IMR-90 (cell line): ENCODE measurements around the gene PIKFYVE. TPM values are rescaled to one million over a fixed set of nuclear protein-coding genes. Genes with fewer than 3 reads are reported as not detected.

Experiments
- ATAC-seq: fragments of 200-7000 bp; cut with Tn5 transposase; 2 replicates; pipeline ENCODE4 v1.9.1; 2020; ENCODE audit warnings: low read depth, mild to moderate bottlenecking, moderate library complexity
- BruUV-seq: library from RNA; stranded (reverse); fragments of 400-500 nt; replicated peaks from 2 replicates; lab custom pipeline; 2021; lab: Mats Ljungman, UMichigan
- CTCF ChIA-PET: fragments of 300-600 bp; formaldehyde crosslinking; extraction: SDS; loops from one replicate; lab custom pipeline; 2021; ENCODE audit warnings: antibody characterized with exemption; lab: Yijun Ruan, JAX
- POLR2A ChIA-PET: fragments of 300-600 bp; sonication (Branson Sonifier 250); formaldehyde crosslinking; loops from one replicate; lab custom pipeline; 2022; ENCODE audit warnings: antibody characterized with exemption; ENCODE audit not compliant: unreplicated experiment; lab: Charles Lee
- DNase-seq: peaks from one replicate; pipeline ENCODE4 v3.0.0; 2013
- H2AFZ ChIP-seq: replicated peaks from 2 replicates; pipeline ENCODE3; 2013; ENCODE audit warnings: low read length, mild to moderate bottlenecking; ENCODE audit not compliant: poor library complexity
- H2AK5ac ChIP-seq: 2 replicates; pipeline ENCODE4 v1.6.1; 2013; ENCODE audit warnings: low read depth, low read length, inconsistent platforms
- H2AK9ac ChIP-seq: replicated peaks from 2 replicates; pipeline ENCODE3; 2013; ENCODE audit warnings: mild to moderate bottlenecking, low read depth, low read length, moderate library complexity; ENCODE audit not compliant: poor library complexity
- H2BK120ac ChIP-seq: 2 replicates; pipeline ENCODE4 v1.6.1; 2013; ENCODE audit warnings: low read depth, low read length, inconsistent platforms
- H2BK15ac ChIP-seq: 3 replicates; pipeline ENCODE4 v1.6.1; 2013; ENCODE audit warnings: low read depth, low read length, inconsistent platforms
- H2BK20ac ChIP-seq: 2 replicates; pipeline ENCODE4 v1.6.1; 2013; ENCODE audit warnings: low read depth, mild to moderate bottlenecking, inconsistent platforms, low read length, moderate library complexity
- H2BK5ac ChIP-seq: 2 replicates; pipeline ENCODE4 v1.6.1; 2013; ENCODE audit warnings: mild to moderate bottlenecking, low read depth, low read length, inconsistent platforms; ENCODE audit not compliant: poor library complexity, severe bottlenecking
- H3K14ac ChIP-seq: replicated peaks from 2 replicates; pipeline ENCODE4 v1.6.1; 2013; ENCODE audit warnings: low read depth, low read length, inconsistent platforms
- H3K18ac ChIP-seq: 2 replicates; pipeline ENCODE4 v1.6.1; 2013; ENCODE audit warnings: low read depth, low read length, control low read depth
- H3K23ac ChIP-seq: 2 replicates; pipeline ENCODE4 v1.6.1; 2013; ENCODE audit warnings: low read depth, low read length, inconsistent platforms
- H3K27ac ChIP-seq: 2 replicates; pipeline ENCODE4 v1.5.1; 2013; ENCODE audit warnings: mild to moderate bottlenecking, control low read depth, low read length; ENCODE audit not compliant: insufficient read depth
- H3K27me3 ChIP-seq: 2 replicates; pipeline ENCODE4 v1.6.1; 2013; ENCODE audit warnings: low read length; ENCODE audit not compliant: control insufficient read depth, insufficient read depth
- H3K36me3 ChIP-seq: 2 replicates; pipeline ENCODE4 v1.6.1; 2013; ENCODE audit warnings: low read length, mixed read lengths; ENCODE audit not compliant: control insufficient read depth, insufficient read depth
- H3K4ac ChIP-seq: 2 replicates; pipeline ENCODE4 v1.6.1; 2013; ENCODE audit warnings: low read depth, low read length, inconsistent platforms
- H3K4me1 ChIP-seq: 2 replicates; pipeline ENCODE4 v1.6.1; 2013; ENCODE audit warnings: low read length, mixed read lengths; ENCODE audit not compliant: control insufficient read depth, insufficient read depth
- H3K4me2 ChIP-seq: 2 replicates; pipeline ENCODE4 v1.6.1; 2013; ENCODE audit warnings: low read depth, mild to moderate bottlenecking, control low read depth, low read length, moderate library complexity
- H3K4me3 ChIP-seq: 2 replicates; pipeline ENCODE4 v1.5.1; 2013; ENCODE audit warnings: low read depth, mild to moderate bottlenecking, control low read depth, low read length, moderate library complexity; ENCODE audit not compliant: insufficient read depth
- H3K56ac ChIP-seq: 2 replicates; pipeline ENCODE4 v1.6.1; 2013; ENCODE audit warnings: low read length, inconsistent platforms; ENCODE audit not compliant: insufficient read depth; ENCODE audit errors: extremely low read depth
- H3K79me1 ChIP-seq, 2 experiments: 2 replicates each; pipeline ENCODE4 v1.6.1; 2013; ENCODE audit warnings: low read length in 2 of 2, inconsistent platforms in 1 of 2, low read depth in 1 of 2
- H3K9ac ChIP-seq: 2 replicates; pipeline ENCODE4 v1.6.1; 2013; ENCODE audit warnings: low read depth, low read length, control low read depth
- H3K9me1 ChIP-seq: 2 replicates; pipeline ENCODE4 v1.6.1; 2013; ENCODE audit warnings: low read length, inconsistent platforms; ENCODE audit not compliant: insufficient read depth
- H3K9me3 ChIP-seq: 2 replicates; pipeline ENCODE4 v1.6.1; 2013; ENCODE audit warnings: low read length; ENCODE audit not compliant: control insufficient read depth, insufficient read depth
- H4K20me1 ChIP-seq: 2 replicates; pipeline ENCODE4 v1.6.1; 2013; ENCODE audit warnings: low read length, inconsistent platforms; ENCODE audit not compliant: insufficient read depth
- H4K5ac ChIP-seq: 2 replicates; pipeline ENCODE4 v1.6.1; 2013; ENCODE audit warnings: mild to moderate bottlenecking, low read depth, low read length, control low read depth
- H4K8ac ChIP-seq, 2 experiments: 2 replicates each; pipeline ENCODE4 v1.6.1; 2013; ENCODE audit warnings: low read depth in 2 of 2, low read length in 2 of 2, control low read depth in 1 of 2, inconsistent platforms in 1 of 2
- H4K91ac ChIP-seq: 2 replicates; pipeline ENCODE4 v1.6.1; 2013; ENCODE audit warnings: low read depth, low read length, inconsistent platforms; ENCODE audit not compliant: insufficient read depth
- FOS ChIP-seq: fragments of 150-350 bp; IDR thresholded peaks from 2 replicates; pipeline ENCODE4 v1.6.1; 2016; ENCODE audit warnings: low read depth, low read length
- MAFK ChIP-seq: IDR thresholded peaks from 2 replicates; pipeline ENCODE4 v1.6.1; 2012; ENCODE audit warnings: low read depth, low read length, improper control_type of control experiment
- MXI1 ChIP-seq: IDR thresholded peaks from 2 replicates; pipeline ENCODE4 v1.6.1; 2012; ENCODE audit warnings: low read depth, mild to moderate bottlenecking, low read length, moderate library complexity, borderline replicate concordance
- NFE2L2 ChIP-seq: fragments of 150-350 bp; IDR thresholded peaks from 2 replicates; pipeline ENCODE4 v1.6.1; 2016; ENCODE audit warnings: low read depth, mild to moderate bottlenecking, low read length
- POLR2A ChIP-seq: IDR thresholded peaks from 2 replicates; pipeline ENCODE4 v1.6.1; 2012; ENCODE audit warnings: mild to moderate bottlenecking, low read depth, low read length
- RAD21 ChIP-seq: IDR thresholded peaks from 2 replicates; pipeline ENCODE4 v1.6.1; 2012; ENCODE audit warnings: low read length, improper control_type of control experiment
- SMC3 ChIP-seq: fragments of 150-350 bp; IDR thresholded peaks from 2 replicates; pipeline ENCODE4 v1.6.1; 2016; ENCODE audit warnings: low read depth, mild to moderate bottlenecking, antibody characterized with exemption, low read length, moderate library complexity
- WGBS, 2 experiments: methylation state at CpG; one replicate each; pipeline versions ENCODE4 v1.1.5 to v1.1.7; 2013; ENCODE audit warnings: missing lambda C conversion rate in 2 of 2; ENCODE audit not compliant: insufficient read length in 1 of 2; ENCODE audit errors: extremely low coverage in 2 of 2; 5-methylcytosine and 5-hydroxymethylcytosine counted together
- dilution Hi-C: fragments of 300-500 bp; cut with HindIII; formaldehyde crosslinking; loops from one replicate; pipeline ENCODE4 v1.14.3; 2018; ENCODE audit warnings: low sequenced_read_pairs; ENCODE audit not compliant: unreplicated experiment
- in situ Hi-C: fragments of 300-500 bp; cut with MboI; formaldehyde crosslinking; loops from 3 replicates; pipeline ENCODE4 v1.14.3; 2019; ENCODE audit warnings: low sequenced_read_pairs, inconsistent platforms, mixed read lengths
- intact Hi-C: fragments of 100-400 bp; cut with micrococcal nuclease; formaldehyde crosslinking; loops from 2 replicates; pipeline ENCODE4 v1.10.0; 2022
- polyA plus RNA-seq, 3 experiments: library from polyadenylated mRNA; depleted of rRNA; stranded (reverse); fragments of >200 nt; gene quantifications; 2 replicates each; pipeline ENCODE4 v1.2.3, GENCODE V29; 2012; ENCODE audit warnings: low replicate concordance in 1 of 3
- total RNA-seq: library from RNA; depleted of rRNA; stranded (reverse); fragments of >200 nt; gene quantifications from 2 replicates; pipeline ENCODE4 v1.2.3, GENCODE V29; 2012
- TF ChIP-seq, protein P1 (sequence below): conservative IDR thresholded peaks from 2 replicates; pipeline ENCODE4 v1.5.1; 2012; ENCODE audit warnings: mild to moderate bottlenecking, low read depth, low read length, improper control_type of control experiment

PIKFYVE gene
- total and polyA plus RNA-seq, 2 of the 4 experiments (the other 2 are of a cell fraction): 9.3 to 34.6 TPM

DNA sequence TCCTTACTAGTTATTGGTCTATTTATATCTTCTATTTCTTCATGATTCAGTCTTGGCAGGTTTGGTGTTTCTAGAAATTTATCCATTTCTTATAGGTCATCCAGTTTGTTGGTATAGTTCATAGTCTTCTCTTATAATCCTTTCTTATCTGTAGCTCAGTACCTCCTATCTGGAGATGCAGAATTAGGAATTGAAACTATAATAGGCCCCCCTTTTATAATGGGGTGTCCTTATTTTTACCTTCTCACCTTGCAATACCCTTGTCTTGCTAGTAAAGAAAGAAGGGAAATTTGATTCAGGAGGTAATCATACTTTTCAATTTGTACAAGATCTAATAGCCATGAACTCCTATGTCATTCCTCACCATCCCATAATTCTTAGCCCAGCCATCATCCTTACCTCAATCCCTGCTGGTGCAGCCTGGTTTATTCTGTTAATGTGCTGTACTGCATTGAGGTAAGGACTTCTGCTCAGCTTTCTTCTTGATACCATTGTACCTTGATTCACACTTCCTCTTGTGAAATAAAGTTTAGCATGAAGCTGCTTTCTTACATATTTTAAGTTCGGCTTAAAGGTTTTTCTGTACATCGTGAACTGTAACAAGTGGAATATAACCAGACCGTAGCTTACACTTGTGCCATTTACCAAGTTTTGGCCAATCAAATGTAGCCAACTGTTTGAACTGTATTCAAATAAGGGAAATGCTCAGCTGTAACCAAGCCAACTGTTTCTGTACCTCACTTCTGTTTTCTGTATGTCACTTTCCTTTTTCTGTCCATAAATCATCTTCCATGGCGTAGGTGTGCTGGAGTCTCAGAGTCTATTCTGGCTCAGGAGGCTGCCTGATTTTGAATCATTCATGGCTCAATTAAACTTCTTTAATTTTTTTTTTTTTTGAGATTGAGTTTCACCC, 100.4 kb downstream of the PIKFYVE start:
- Histone ChIP-seq H3K4me3 (no peak overlapping the region), H3K4me1 (peaks cover 2% of the 10 kb centered on the region; the same call in 1 of the 2 replicates), H4K8ac (no peak overlapping the region), H3K9me1 (no peaks in the 10 kb centered on the region), H4K20me1 (no peaks in the 10 kb centered on the region), H2BK15ac (no peak overlapping the region), H3K4me2 (no peak overlapping the region), H3K4ac (no peak overlapping the region), H3K27ac (no peak overlapping the region), H3K14ac (no peak overlapping the region), H3K18ac (no peak overlapping the region), H3K9ac (no peak overlapping the region), H2AFZ (no peak overlapping the region), H2BK120ac (no peak overlapping the region), H3K56ac (no peak overlapping the region), H3K79me1 (no peaks in the 10 kb centered on the region), H3K23ac (no peak overlapping the region), H3K9me3 (no peaks in the 10 kb centered on the region), H2BK20ac (no peak overlapping the region), H2AK5ac (no peak overlapping the region), H3K36me3 (no peaks in the 10 kb centered on the region), H2BK5ac (no peak overlapping the region), H4K5ac (no peak overlapping the region), H2AK9ac (no peak overlapping the region), H3K27me3 (no peaks in the 10 kb centered on the region), H4K91ac (no peak overlapping the region)
- no TSS peak for BruUV-seq
- dilution Hi-C loops: no loop called here
- ATAC-seq (no peak), DNase-seq (no peak)
- ChIA-PET POLR2A (no interaction called here), CTCF (no interaction called here)
- TF ChIP-seq MAFK (no peak), SMC3 (no peak), POLR2A (no peak), MXI1 (no peak), RAD21 (no peak), NFE2L2 (no peak), FOS (no peak)
- TF ChIP-seq, protein P1, sequence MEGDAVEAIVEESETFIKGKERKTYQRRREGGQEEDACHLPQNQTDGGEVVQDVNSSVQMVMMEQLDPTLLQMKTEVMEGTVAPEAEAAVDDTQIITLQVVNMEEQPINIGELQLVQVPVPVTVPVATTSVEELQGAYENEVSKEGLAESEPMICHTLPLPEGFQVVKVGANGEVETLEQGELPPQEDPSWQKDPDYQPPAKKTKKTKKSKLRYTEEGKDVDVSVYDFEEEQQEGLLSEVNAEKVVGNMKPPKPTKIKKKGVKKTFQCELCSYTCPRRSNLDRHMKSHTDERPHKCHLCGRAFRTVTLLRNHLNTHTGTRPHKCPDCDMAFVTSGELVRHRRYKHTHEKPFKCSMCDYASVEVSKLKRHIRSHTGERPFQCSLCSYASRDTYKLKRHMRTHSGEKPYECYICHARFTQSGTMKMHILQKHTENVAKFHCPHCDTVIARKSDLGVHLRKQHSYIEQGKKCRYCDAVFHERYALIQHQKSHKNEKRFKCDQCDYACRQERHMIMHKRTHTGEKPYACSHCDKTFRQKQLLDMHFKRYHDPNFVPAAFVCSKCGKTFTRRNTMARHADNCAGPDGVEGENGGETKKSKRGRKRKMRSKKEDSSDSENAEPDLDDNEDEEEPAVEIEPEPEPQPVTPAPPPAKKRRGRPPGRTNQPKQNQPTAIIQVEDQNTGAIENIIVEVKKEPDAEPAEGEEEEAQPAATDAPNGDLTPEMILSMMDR: no peak
- in situ Hi-C loops: no loop called here
- intact Hi-C loops: no loop called here
- WGBS, 2 experiments: no CpG with 5 or more reads among the region's 4 CpGs
